HPDE6-E6E7 (cell line): ENCODE measurements around the gene STK38L.
A peak's percentile ranks its signal among the peaks of the same experiment; 100 is the strongest.

ENCODE experiments used
- DNase-seq: peaks from one replicate; pipeline ENCODE4 v3.0.0; 2011; ENCODE audit warnings: missing footprints; ENCODE audit errors: extremely low spot score

The STK38L gene

DNA sequence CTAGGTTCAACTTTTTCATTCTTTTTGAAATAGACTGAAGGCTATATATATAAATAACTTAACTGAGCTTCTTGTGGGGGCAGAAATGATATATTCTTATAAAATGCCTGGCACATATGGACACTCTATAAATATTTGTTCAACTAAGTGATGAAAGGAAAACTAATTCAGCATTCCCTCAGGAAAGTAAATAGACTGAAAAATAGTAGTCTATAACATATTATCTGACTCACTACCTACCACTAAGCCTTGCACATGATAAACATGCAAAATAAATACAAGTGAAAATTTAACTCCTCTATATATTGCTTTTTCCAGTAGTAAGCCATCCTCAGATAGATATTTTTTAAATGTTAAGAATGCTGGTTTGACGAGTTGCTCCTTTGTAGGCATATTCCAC lies 72.9 kb downstream of the STK38L start:
- DNase-seq, result no peak

DNA sequence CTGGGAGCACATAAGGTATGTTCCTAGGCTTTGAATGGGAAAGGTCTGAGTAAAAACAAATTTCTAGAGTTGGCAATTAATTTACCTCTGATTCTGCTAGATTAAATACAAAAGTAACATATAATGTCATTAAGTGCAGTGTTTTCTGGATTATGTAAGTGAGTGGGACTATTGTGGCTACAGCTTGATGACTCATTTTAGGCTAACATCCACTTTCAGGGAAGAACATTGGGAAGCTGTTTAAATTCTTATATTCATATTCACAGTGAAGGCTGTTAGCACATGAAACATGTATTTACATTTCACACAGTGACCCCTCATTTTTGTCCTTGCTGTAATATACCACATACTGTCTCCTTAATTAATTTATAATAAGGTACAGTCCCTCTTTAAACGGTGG lies 75.3 kb downstream of the STK38L start:
- DNase-seq, result no peak

DNA sequence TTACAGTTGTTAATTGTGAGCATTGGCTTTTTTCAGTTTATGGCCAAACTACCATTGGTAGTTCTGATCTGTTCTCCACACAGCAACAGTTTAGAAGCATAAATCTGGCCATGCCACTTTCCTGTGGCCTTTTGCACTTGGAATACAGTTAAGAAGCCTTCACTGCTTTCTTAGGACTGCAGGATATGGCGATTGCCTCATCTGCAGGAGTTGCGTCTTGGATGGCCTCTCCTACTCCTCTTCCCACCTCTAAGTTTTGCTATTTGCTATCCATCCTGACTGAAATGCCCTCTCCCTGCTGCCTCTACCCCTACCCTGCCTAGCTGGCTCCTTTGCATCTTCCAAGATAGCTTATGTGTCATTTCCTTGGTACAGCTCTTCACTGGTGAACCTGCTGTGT lies 75.8 kb downstream of the STK38L start:
- DNase-seq, result no peak

DNA sequence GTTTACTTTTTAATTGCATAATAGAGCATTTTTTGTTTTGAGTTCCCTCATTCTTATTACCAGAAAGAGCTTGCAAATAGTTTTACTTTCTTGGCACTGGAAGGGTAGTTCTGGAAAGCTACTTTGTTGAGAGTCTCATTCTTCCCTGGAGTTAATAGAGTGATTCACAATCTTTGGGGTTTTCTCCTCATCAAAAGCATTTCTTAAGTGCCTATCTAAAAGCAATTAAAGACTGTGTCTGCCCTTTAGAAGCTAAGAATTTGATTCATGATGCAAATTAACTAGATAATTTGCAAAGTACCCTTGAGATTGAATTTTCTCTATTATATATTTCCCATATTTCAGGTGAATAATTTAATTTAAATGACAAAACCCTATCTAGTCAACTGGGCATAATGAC lies 80.4 kb downstream of the STK38L start:
- no peak for DNase-seq

DNA sequence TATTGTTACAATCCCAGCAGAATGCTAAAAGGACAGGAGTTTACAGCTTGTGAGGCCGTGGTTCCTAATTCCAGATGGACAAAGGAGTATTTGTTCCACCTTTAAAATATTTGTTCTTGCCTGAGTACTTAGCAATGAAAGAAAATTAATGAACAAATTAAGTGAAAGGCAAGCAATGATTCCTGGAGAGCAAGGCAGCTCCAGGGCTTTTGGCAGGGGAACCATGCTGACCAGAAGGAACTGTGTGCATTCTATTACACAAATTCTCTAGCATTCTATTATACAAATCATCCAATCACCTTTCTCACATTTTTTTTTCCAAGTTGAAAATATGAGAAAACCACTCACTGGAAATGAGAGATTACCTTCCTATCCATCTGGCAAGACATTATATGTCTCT lies 86.8 kb downstream of the STK38L start:
- no peak for DNase-seq

DNA sequence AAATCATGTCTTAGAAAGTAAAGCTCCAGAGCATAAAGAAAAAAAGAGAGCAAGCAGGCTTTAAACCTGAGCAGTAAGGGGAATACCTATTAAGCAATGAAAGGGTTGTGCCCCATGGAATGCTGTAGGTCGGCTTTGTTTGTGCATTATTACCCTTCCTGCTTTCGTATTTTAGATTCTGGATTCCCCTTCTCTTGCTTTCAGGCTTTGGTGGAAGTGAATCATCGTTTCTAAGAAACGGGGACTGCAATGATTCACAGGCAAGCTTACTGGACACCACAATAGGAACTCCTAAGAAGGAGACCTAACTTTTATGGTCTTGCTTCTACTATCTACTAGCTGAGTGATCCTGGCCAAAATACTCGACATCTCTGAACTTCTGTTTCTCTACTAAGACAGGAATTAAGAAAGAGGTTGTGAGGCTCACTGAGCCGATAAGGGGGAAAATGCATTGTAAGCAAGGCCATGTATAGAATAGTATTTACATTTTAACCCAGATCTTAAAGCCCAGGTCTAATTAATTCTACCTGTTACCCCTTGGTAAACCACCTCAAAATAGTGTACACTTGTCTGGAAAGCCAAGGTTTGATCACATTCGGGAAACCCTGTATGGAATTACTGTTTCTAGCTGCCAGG lies 87.3 kb downstream of the STK38L start:
- DNase-seq, result peak; percentile 79

DNA sequence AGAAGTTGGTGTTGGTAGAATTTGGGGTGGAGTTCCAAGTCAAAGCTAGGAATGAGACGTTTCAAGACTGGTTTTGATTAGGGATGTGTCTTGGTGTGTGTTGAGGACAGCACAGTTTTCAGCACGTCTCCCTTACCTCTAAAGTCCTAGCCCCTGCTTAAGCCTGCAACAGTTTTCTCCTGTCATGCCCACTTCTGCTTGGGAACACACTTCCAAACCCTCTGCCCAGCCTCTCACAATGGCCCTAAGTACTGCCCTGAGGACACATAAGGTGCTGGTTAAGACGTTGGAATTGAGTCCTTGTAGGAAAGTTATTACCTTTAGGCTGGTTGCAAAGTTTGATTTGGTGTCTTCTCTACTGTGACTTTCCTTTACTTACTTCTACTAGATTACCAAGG lies 87.8 kb downstream of the STK38L start:
- DNase-seq, result no peak

DNA sequence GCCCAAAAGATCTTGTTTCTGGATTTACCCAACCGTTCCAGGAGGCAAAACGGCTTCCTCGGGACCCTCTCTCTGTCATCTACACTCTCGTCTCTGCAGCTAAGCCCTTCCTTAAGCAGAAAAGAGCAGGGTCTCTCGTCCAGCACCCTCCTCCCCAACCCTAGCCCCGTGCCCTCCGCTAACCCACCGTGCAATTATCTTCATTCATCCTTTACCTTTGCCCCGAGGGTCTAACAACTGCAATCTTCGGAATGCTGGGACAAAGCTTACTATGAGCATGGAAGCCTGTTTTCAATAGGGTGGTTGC lies 88.3 kb downstream of the STK38L start:
- no peak for DNase-seq

DNA sequence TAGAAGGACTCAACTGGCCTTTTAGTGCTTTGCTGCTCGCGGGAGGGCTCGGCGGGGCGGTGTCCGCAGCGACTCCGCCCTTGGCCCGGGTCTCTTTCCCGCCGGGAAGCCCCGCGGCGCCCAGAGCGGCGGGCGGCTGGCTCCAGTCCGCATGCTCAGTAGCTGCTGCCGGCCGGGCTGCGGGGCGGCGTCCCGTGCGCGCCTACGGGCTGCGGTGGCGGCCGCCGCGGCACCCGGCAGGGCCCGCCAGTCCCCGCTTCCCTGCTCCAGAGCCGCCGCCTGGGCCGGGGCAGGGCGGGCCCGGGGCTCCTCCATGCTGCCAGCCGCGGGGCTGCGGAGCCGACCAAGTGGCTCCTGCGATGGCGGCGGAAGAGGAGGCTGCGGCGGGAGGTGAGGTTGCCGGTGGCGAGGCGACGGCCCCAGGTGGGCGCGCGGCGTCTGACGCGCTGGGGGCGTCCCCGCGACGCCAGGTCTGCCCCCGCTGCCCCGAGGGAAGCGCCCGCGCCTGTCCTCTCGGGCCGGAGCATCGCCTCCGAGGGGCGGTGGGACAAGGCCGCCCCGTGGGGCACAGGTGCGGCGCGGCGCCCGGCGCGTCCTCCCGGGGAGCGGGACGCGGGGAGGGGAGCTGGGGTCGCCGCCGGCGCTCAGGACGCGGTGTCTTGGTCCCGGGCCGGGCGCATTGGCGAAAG lies 88.8 kb downstream of the STK38L start, which contains the start of gene BMAL2:
BMAL2 (plus strand) TSS at position 123 of the 689 bp plus-strand sequence; CDS start at position 360, 237 bp downstream.
- DNase-seq, result no peak

DNA sequence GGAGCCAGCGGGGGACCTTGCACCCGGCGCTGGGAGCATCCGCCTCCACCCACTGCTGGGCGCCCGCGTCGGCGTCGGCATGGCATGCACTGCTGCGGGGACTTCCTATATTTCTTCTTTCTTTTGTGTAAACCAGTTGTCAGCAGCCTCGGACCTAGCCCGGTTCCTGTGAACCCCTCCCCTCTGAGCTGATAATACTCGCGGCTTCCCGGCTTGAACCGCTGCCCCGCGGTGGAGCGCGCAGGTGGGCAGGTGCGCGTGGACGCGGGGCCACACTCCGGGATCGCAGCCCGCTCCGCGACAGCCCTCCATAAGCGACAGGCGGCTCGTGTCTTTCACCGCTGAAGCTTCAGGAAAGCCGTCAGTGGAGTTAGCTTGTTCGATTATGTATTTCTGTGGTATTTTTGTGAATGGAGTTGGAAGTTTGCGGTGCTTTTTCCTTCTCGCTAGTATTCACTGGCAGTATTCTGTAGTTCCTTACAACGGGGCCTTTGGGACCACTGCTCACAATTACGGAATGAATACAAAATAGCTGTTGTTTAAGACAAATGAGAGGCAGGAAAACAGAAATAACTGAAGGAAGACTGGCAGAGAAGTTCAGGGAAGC lies 89.4 kb downstream of the STK38L start:
- DNase-seq, result no peak

DNA sequence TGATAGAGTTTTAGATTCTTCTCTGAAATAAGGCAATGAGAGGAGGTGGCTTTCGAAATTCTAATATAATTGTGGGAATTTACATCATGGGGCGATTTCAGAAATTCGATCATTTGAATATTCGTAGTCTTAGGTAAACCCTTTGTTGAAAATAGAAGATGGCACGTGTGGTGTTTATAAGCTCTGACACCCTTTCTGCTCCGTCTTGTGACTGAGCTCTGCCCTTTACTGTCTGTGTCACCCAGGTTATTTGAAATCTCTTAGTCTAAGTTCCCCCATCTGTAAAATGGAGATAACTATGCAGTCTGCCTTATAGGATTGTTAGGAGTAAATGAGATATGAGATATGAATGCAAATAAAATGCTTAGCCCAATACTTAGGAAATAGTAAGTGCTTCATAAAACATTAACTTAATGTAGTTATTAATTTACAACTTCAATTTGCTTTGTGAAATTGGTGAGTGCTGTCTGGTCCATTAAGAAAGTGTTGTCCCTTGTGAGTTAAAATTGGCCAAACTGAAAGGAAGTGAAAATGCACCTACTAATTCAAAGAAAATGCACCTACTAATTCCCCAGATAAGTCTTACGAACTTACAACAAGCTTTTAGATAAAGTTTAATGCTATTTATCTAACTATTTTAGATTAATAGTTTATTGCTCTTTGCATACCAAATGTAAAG lies 90.1 kb downstream of the STK38L start:
- DNase-seq, result no peak

DNA sequence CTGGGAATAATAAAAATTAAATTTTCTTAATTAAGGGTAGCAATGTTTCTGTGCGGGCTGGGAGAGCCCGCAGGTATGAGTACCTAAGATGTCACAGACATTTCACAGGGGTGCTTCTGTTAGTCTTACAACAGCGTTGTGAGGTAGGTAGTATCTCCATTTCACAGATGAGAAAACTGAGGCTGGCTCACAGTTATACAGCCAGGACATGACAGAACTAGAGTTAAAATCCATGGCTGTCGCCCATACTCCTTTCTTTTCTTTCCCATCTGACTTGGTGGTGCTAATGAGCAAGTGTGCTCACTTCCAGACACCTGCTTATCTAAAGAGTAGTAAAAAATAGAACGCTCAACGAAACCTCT lies 90.6 kb downstream of the STK38L start:
- no peak for DNase-seq

DNA sequence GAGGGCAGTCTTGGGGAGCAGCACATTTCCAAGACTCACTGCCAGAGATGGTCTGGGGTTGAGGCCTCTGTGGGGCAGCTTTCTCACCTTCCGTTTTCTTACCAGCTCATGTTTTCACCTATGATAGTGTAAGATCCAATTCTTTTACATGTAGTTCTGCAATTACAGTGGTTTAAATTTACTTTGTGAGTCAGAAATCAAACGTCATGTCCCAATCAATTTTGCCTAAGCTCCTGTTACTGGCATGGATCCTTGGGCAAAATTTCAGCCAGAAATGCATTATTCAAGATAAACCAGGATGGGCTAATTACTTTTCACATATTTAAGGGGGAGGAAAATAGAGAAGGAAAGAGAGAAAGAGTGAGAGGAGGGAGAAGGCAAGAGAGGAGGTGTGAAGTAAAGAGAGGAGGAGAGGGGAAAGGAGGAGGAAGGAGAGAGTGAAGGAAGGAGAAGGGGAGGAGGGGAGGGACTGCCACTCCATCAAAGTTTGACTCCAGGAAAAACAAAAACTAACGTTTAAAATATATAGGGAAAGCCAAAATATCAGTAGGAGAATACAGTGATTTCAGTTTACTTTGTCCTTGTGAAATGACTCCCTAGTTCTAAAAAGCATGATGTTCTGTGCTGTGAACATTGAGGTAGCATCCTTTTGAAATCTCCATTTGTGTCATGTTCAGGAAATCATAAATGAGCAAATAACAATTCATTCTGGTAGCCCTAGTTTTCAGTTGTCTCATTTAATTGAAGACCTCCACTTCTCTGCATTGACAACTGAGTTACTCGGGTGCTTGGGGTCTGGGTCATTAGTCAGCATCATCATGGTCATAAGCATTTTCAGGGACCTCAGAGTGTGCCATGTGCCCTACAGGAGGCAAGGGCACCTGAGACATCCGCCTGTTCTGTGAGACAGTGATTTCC lies 91.5 kb downstream of the STK38L start:
- no peak for DNase-seq

DNA sequence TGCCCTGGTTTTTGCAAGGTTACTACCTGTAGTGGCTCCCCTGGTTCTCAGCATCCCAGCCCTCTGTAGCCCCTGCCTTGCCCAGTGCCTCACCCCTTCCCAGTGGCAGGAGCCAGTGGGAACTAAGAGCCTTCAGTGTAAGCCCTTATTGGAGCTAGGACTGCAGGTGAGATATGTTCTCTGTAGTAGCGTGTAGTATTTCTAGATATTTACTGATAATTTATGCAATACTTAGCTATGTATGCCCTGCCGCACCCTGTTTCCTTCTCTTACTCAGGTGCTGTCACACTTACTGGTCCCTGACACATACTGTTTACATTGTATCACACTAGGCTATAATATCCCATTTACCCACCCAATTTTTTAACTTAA lies 92.2 kb downstream of the STK38L start:
- DNase-seq, result peak; percentile 55

DNA sequence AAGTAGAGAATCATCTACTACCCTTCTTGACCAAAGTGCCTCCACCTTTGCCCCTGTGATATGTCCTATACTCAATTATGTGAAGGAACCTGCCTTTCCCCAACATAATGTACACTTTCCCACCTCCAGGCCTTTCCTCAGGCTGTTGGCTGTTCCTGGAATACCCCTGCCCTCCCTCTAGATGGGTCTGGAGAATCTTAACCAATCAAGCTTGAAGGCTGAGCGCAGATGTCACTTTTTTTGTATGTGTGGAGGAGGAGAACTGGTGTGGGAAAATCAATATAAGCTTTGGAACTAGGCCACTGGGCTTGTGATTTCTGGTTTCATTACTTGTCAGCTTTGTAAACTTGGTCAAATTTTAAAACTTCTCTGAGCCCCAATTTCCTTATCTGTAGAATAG lies 93.3 kb downstream of the STK38L start:
- no peak for DNase-seq

DNA sequence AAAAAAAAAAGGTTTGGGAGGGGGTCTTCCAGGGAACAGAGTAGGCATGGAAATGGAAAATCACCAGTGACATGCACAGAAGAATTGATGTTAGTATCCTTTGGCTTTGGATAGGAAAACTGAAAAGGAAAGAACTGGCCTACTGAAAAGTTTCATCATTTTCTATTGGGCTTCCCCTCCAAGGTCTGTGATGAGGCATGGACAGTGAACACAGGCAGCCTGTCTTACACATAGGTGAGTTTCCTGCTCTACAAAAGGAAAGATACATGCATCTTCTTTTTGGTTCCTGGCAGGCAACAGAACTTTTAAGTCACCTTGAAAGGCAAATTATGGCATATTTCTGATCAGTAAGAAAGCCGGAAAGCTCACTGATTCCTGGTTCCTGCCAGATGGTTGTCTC lies 94.4 kb downstream of the STK38L start:
- DNase-seq, result no peak

DNA sequence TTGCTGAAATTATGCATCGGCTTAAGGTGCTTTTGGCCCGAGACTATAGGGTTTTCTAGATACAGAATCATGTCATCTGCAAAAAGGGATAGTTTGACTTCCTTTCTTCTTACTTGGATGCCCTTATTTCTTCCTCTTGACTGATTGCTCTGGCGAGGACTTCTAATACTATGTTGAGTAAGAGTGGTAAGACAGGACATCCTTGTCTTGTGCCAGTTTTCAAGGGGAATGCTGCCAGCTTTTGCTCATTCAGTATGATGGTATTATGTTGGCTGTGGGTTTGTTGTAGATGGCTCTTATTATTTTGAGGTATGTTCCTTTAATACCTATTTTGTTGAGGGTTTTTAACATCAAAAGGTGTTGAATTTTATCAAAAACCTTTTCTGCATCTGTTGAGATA lies 96.9 kb downstream of the STK38L start:
- DNase-seq, result no peak

DNA sequence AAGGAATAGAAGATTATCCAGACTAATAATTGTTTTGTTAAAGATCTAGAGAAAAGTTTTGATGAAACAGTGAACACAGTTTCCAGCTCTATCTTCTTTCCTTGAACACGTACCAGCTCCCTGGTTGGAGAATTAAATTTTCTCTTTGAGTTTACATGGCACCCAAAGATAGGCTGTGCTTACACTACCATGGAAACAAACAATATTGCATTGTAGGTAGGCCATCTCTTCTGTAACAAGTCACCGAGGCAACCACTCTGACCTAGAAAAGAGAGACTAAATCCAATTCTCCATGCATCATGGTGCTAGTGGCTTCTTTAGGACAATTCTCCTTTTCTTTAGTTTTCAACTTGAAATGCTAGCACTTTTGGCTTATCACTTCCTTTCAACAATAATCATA lies 98.5 kb downstream of the STK38L start:
- no peak for DNase-seq

DNA sequence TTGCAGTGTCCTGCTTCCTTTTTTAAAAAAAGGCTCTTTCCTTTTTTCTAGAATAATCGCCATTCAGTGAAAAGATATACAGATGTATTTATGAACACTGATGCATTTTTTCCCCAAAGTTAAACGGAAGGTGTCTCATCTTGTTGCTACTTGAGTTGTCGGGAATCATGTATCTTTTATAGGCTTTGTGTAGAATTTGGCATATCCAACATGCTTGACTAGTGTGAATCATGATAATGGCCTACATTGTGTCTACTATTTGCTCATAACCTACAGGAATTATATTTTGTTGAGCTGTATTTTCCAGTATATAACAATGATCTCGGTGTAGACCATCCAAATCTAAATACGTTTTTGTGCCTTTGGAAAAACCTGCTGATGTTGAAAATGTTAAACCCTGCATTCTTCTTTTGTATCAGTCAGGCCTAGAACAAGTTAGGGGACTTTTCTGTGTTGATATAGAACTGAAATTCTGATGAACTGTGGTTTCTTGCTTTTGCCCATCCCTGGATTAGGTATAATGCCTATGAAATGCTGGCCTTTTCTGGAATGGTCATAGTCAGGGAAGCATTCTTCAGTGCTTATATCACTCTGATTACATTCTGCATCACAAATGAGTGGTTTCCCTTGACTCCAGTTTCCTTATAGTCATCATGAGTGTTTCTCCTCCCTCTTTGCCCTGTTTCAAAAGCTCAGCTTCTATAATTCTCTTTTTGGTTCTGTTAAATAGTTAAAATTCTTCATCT lies 99.3 kb downstream of the STK38L start:
- peak; percentile 79 for DNase-seq

DNA sequence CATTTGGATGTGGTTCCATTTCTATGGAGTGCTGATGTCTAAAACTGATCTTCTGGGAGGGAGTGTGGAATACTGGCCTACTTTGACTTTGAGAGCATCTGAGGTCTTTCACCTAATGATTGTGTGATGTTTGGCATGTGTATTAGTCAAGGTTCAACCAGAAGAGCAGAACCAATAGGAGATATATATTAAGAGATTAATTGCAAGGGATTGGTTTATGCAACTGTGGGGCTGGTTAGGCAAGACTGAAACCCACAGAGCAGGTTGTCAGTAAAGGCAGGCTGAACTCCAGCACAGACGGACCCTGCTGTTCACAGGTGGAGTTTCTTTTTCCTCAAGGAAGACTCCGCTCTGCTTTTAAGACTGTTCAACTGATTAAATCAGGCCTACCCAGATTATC lies 100.2 kb downstream of the STK38L start:
- DNase-seq, result no peak

DNA sequence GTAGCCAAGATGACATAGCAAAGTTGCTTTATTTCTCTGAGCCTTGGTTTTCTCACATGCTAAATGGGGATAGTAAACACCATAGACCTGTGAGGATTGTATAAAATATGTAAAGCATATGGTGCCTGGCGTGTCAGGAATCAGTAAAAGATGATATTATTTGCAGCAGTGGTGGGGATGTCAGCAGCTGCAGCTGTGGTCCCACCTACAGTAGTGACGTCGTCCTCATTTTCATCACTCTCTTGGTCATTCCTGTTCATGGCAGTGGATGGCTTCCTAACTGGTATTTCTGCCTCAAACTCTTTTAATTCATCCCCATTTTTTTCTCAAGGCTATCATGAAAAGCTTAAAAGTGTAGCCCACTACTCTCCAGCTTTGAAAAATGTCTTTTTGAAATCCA lies 100.7 kb downstream of the STK38L start:
- DNase-seq, result no peak
